Calu3 (cell line): ENCODE measurements around the gene FAM72D. TPM values are rescaled to one million over a fixed set of nuclear protein-coding genes. Genes with fewer than 3 reads are reported as not detected.
"Not testable (repeated sequence)": the region's sequence is repeated elsewhere in the genome, so short reads cannot be mapped to it uniquely, and the experiment has no call there.

Experiments
- BruUV-seq: library from RNA; stranded (reverse); fragments of 400-500 nt; replicated peaks from 2 replicates; lab custom pipeline; 2021; lab: Mats Ljungman, UMichigan
- CTCF ChIA-PET: fragments of 300-600 bp; sonication (Branson Sonifier 250); formaldehyde crosslinking; loops from one replicate; lab custom pipeline; 2022; ENCODE audit warnings: antibody characterized with exemption; lab: Charles Lee
- DNase-seq: peaks from one replicate; pipeline ENCODE4 v3.0.0; 2022
- H3K27ac Mint-ChIP-seq: one replicate; pipeline ENCODE4 v1.8.0; 2022; ENCODE audit warnings: mixed read lengths; ENCODE audit not compliant: unreplicated experiment
- H3K27me3 Mint-ChIP-seq: one replicate; pipeline ENCODE4 v1.8.0; 2022; ENCODE audit warnings: mixed read lengths; ENCODE audit not compliant: unreplicated experiment
- H3K36me3 Mint-ChIP-seq: one replicate; pipeline ENCODE4 v1.8.0; 2022; ENCODE audit warnings: mild to moderate bottlenecking, moderate library complexity, mixed read lengths; ENCODE audit not compliant: insufficient read depth, unreplicated experiment
- H3K4me1 Mint-ChIP-seq: one replicate; pipeline ENCODE4 v1.8.0; 2022; ENCODE audit warnings: mild to moderate bottlenecking, low read depth, mixed read lengths; ENCODE audit not compliant: unreplicated experiment
- H3K4me3 Mint-ChIP-seq: one replicate; pipeline ENCODE4 v1.8.0; 2022; ENCODE audit warnings: mild to moderate bottlenecking, low read depth, moderate library complexity, mixed read lengths; ENCODE audit not compliant: unreplicated experiment
- H3K9me3 Mint-ChIP-seq: one replicate; pipeline ENCODE4 v1.8.0; 2022; ENCODE audit warnings: low read depth, mixed read lengths; ENCODE audit not compliant: unreplicated experiment
- intact Hi-C: fragments of 100-400 bp; cut with micrococcal nuclease; formaldehyde crosslinking; loops from one replicate; pipeline ENCODE4 v1.10.0; 2022; ENCODE audit not compliant: unreplicated experiment
- total RNA-seq: library from RNA; stranded (reverse); gene quantifications from 2 replicates; pipeline ENCODE4 v1.2.3, GENCODE V29; 2022

FAM72D gene
- total RNA-seq, 1 experiment from 2014 or later: 10.3 TPM

DNA sequence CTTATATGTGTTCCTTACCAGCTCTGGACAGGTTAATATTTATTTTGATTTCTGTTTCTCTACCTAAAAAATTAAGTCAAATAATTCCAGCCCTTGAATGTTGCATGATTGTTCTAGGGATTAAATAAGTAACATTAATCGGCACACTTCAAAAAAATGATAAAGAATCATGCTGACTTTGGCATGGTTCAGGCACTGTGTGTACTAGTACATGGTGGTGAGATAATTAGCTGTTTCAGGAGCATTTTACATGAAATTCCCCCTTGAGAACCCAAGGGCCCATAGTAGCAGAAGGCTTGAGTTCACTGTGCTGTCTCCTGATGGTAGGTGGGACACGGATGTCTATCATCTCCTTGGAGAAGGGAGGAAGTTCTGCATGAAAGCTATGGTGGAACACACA lies 44.8 kb downstream of the FAM72D start:
- H3K4me1 Mint-ChIP-seq, H3K36me3 Mint-ChIP-seq, H3K27me3 Mint-ChIP-seq, H3K9me3 Mint-ChIP-seq, DNase-seq, CTCF ChIA-PET, BruUV-seq, H3K27ac Mint-ChIP-seq, H3K4me3 Mint-ChIP-seq, intact Hi-C loops: not testable (repeated sequence)

DNA sequence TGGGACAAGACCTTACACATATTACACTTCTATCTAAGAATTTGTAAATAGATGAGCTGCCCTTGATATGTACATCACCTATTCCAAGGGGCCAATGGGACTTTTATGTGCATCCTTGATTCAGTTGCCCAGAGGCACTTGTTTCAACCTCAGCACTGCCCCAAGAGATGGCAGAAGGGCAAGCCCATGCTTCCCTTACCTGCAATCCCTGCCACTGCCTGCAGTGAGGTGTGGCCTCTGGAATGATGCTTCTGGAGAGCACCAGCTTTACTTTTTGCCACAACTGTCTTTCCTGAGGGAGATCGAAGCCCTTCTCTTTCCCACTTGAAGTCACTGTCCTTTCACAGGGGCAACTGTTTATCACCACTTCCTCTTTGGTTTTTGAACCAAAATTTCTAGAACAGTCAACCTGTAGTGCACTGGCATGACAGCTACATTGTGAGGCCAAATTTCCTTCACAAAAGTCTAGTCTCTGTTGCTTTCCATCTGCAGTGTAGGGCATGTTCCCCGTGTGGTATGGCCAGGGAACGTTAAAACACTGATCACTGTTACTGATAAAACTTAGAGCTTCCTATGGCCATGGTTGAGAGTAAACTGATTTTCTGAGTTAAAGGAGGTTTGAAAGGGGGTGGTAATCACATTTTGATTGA lies 48.6 kb downstream of the FAM72D start:
- intact Hi-C loops, BruUV-seq, H3K9me3 Mint-ChIP-seq, DNase-seq, H3K4me3 Mint-ChIP-seq, CTCF ChIA-PET, H3K27me3 Mint-ChIP-seq, H3K27ac Mint-ChIP-seq, H3K4me1 Mint-ChIP-seq, H3K36me3 Mint-ChIP-seq: not testable (repeated sequence)

DNA sequence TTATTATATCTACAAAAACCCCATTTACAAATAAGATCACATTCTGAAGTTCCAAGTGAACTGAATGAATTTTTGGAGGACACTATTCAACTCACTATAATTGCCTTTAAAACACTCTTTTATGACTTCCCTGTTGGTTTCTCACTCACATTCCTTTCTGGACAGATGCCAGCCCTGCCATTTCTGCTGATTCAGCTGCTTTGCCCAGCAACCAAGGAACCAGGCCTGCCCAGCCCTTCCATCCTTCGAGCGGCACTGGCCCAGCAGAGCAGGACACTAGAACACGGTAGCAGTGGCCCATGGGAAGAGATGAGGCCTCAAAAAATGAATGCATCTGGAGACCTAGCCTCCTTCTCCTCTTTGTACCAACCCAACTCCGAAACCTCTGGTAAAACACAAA lies 50.5 kb downstream of the FAM72D start:
- CTCF ChIA-PET, intact Hi-C loops, H3K27me3 Mint-ChIP-seq, BruUV-seq, H3K4me1 Mint-ChIP-seq, DNase-seq, H3K27ac Mint-ChIP-seq, H3K36me3 Mint-ChIP-seq, H3K9me3 Mint-ChIP-seq, H3K4me3 Mint-ChIP-seq: not testable (repeated sequence)

DNA sequence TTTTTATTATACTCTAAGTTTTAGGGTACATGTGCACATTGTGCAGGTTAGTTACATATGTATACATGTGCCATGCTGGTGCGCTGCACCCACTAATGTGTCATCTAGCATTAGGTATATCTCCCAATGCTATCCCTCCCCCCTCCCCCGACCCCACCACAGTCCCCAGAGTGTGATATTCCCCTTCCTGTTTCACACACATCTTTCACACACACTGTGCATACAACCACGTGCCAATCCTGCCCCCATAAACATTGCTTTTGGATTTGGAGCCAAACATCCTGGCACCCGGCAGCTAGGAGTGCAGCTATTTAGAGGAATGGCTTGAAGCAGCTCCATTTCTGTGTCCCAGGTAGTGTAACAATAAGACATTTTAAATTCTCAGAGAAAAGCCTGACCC lies 51.4 kb downstream of the FAM72D start:
- BruUV-seq, DNase-seq, H3K27me3 Mint-ChIP-seq, H3K9me3 Mint-ChIP-seq, intact Hi-C loops, H3K4me3 Mint-ChIP-seq, H3K4me1 Mint-ChIP-seq, CTCF ChIA-PET, H3K36me3 Mint-ChIP-seq, H3K27ac Mint-ChIP-seq: not testable (repeated sequence)

DNA sequence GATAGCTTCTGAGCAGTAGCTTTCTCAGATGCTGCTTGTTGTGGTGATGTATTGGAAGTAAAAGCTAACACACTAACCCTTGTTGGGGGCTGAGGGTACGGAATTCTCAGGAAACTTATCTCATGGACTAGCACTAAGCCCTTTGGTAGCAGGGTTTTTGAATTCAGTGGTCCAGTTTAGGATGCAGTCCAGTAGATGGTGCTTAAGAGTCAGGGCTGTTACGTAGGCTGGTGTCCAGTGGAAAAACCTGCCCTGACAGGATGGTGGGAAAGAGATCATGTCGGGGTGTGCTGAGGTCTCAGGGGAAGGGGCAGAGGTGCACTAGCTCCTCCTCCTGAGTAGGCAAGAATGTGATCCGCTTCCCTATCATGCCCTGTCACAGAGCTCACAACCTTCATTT lies 59.6 kb downstream of the FAM72D start:
- H3K4me3 Mint-ChIP-seq, H3K36me3 Mint-ChIP-seq, DNase-seq, H3K27ac Mint-ChIP-seq, H3K9me3 Mint-ChIP-seq, H3K27me3 Mint-ChIP-seq, intact Hi-C loops, H3K4me1 Mint-ChIP-seq, BruUV-seq, CTCF ChIA-PET: not testable (repeated sequence)

DNA sequence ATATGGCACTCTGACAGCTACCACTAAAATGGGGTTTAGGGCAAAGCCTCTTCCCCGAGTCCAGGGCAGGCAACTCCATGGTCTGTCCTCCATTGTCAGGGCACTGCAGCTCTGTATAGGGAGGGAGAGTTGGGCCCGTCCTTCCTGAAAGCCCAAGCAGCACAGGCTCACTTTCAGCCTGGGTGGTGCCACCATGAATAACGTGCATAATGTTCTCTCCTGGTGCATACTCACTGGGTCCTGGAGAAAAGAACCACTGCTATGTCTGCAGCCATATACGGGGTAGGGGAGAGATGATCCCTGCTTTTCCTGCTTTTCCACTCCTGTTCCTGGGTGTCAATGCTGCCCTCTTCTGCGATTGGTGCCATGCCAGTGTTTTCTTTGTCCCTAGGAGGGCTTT lies 60.1 kb downstream of the FAM72D start:
- H3K27ac Mint-ChIP-seq, H3K27me3 Mint-ChIP-seq, BruUV-seq, intact Hi-C loops, H3K9me3 Mint-ChIP-seq, H3K36me3 Mint-ChIP-seq, DNase-seq, CTCF ChIA-PET, H3K4me3 Mint-ChIP-seq, H3K4me1 Mint-ChIP-seq: not testable (repeated sequence)

DNA sequence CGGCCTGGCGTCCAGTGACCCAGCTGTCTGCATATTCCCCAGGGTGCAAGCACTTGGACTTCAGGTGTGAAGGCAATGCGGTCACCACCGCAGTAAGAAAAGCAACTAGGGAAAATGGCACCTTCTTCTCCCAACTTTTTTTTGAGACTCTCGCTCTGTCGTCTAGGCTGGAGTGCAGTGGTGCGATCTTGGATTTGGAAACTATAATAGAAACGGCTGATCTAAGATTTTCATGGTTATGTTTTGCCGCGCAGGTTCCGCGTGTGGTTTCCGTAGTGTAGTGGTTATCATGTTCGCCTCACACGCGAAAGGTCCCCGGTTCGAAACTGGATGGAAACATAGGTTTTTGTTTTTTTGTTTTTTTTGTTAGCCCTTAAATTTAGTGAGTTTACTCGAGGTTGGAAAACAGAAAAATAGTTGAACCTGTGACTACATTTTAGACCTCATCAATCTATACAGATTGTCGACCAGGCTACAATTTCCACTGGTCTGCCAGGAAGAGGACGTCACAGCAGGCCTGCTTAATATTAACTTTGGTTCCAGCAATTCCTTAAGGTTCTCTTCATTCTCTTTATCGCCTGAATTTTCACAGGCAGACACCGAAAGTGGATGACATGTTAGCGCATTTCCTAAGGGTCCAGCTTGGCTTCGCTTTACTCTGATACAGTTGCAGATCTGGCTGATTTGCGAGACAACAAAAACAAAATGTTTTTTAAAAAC lies 61.3 kb downstream of the FAM72D start:
- H3K27me3 Mint-ChIP-seq, CTCF ChIA-PET, H3K36me3 Mint-ChIP-seq, H3K4me1 Mint-ChIP-seq, BruUV-seq, intact Hi-C loops, H3K9me3 Mint-ChIP-seq: not testable (repeated sequence)
- Mint-ChIP-seq H3K4me3 (peak overlapping the region; percentile 60), H3K27ac (peak overlapping the region; percentile 95)
- DNase-seq: peak; percentile 32

DNA sequence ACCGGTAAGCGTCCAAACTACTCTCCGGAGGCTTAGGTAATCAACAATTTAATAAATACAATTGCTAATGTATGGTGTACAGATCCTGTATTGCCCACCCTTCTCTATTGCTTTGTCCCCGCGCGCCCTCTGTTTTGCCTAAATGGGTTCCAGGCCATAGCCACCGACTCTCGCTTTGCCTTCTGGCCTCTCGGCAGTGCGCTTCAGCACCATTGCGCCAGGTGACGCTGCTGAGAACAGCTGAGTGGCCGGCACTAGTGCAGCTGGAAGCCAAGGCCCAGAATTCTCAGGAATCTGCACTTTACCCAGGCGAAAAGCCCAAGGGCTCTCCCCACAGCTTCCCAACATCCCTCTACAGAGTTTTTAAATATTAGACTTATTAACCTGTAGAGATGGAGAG lies 61.9 kb downstream of the FAM72D start:
- H3K4me1 Mint-ChIP-seq, intact Hi-C loops, H3K4me3 Mint-ChIP-seq, CTCF ChIA-PET, H3K36me3 Mint-ChIP-seq, H3K27ac Mint-ChIP-seq, BruUV-seq, DNase-seq, H3K27me3 Mint-ChIP-seq, H3K9me3 Mint-ChIP-seq: not testable (repeated sequence)

DNA sequence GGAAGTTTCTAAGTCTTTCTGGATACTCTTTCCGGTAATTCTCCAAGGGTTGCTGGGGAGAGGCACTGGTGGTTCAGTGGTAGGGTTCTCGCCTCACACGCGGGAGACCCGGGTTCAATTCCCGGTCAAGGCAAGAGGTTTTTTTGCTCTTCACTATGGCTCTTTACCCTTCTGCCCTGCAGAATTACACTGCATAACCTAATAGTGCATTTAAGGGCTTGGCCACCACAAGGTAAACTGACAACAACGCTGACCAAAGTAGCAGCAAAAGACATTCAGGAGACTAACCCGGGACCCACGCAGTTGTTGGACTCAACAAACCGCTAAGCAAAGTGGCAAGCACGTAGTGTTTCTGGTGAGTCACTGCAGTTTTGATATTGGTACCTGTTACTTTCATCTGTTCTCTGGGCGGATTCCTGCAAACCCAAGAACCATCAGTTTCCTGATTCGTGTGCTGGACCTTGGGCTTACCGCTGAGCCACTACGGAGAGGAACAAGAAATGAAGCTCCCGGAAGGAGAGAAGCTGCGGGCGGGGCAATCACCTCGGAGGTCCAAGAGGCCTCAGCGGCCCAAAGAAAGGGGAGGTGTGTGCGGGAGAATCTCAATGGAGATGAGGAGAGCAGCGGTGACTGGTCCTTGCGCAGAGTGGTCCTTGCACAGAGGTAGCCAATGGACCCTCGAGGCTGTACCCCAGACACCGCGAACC lies 65.4 kb downstream of the FAM72D start:
- CTCF ChIA-PET, H3K9me3 Mint-ChIP-seq, H3K4me1 Mint-ChIP-seq, H3K4me3 Mint-ChIP-seq, intact Hi-C loops, DNase-seq, H3K27me3 Mint-ChIP-seq, H3K36me3 Mint-ChIP-seq, H3K27ac Mint-ChIP-seq: not testable (repeated sequence)
- BruUV-seq: TSS peak; percentile 100
